AG10803 (cell line): ENCODE data around the gene SH3RF3.

Source experiments
- DNase-seq: peaks from one replicate; pipeline ENCODE4 v3.0.0; 2010; ENCODE audit warnings: low read depth
- H3K4me3 ChIP-seq: 2 replicates; pipeline ENCODE4 v1.5.1; 2011; ENCODE audit warnings: mild to moderate bottlenecking, low read length, control low read depth
- CTCF ChIP-seq: conservative IDR thresholded peaks from 2 replicates; pipeline ENCODE4 v1.5.1; 2011; ENCODE audit warnings: mild to moderate bottlenecking, low read length, control low read depth, inconsistent platforms

The SH3RF3 gene

GRCh38 chr2:109193807-109194619, 65.0 kb downstream of the SH3RF3 start:
- no peak overlapping the region for H3K4me3 ChIP-seq
- TF ChIP-seq CTCF: no peak
- DNase-seq: no peak

DNA sequence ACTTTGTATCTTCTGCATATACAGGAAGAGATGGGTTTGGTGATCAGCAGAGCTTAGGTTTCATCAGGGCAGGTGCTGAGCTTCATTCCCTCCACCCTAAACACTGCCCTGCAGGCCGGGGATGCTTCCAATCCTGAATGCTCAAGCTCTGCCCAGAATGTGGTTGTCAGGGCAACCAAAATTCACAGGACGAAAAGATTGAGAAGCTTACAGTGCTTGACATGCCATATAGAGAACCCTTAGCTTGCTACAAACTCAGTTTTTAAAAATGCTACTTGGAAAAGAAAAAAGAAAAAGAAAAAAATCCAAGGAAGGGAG, 65.6 kb downstream of the SH3RF3 start:
- no peak for DNase-seq
- TF ChIP-seq CTCF: no peak
- no peak overlapping the region for H3K4me3 ChIP-seq

- H3K4me3 ChIP-seq: no peak overlapping the region
- no peak for DNase-seq
- TF ChIP-seq CTCF: no peak
These were observed 66.4 kb downstream of the SH3RF3 start for GRCh38 chr2:109195193-109196045.

DNA sequence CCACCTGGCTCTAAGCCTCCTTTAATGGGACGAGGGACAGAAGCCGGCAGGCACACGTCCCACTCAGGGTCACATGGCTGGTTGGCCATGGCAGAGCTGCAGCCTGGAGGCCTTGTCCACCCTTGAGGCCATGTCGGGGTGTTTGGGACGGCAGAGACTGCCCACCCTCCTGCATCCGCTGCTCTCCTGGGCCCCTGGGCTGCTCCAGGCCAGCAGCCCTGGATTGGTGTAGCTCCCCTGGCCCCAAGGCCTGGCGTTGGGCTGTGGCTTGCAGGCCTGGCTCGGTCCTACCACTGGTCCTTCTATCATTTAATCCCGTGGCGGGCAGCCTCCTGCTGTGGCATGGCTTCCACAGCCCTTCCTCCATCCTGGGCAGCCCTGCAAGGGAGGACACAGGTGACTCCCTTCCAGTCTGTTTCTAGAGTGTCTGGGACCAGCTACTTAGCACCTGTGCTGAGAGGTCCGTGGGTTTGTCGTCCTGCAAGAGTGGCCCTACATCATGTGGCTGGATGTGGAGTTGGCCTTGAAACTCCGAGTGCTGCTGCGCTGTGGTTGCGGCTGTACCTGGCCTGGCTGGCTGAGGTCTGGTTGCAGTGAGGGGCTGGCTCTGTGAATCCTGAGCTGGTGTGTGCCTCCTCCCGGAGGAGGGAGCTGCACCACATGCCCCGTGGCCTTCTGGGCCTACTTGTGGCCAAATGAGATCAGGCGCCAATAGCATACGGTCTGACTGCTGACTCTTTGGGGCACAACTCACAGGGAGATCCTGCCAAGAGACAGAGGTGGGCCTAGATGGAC, 67.3 kb downstream of the SH3RF3 start:
- TF ChIP-seq CTCF: no peak
- no peak for DNase-seq
- no peak overlapping the region for H3K4me3 ChIP-seq

DNA sequence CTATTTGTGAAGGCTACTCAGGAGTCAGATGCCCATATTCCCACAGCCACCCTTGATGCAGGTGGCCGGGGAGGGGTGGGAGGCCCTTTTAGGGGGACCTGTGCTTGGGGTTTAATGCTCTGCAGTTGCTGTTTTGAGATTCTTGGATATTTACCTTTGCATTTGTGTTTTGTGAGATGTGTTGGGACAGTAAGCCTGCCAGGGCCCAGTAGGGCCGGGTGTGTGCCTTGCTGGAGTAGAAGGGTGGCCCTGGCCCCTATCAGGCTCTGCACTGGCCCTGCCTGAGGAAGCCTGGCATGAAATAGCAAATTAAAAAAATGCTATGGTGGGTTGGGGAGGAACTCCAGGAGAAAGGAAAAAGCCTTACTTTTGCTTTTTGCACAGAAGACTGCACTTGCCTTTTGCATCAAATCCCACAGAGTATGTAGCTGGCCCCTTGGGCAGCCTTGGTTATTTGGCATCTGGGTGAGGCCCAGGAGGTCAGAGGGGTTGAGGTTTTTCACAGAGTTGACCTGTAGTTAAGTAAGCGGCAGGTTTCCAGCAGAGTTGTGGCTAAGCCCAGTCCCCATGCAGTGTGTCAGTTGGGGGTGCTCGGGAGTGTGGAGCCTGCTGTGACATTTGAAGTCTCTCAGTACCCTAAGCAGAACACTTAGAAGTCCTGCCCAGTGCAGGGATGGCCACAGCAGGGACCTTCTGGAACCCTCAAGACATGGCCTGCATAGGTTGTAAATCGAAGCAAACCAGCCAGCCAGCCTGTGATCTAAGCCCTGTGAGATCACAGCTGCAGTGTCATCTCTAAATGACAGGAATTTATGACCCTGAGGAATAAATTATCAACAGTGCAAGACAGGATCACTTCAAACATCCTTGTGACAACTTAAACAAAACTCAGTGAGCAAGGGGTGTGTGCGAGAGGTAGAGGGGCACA, 68.8 kb downstream of the SH3RF3 start:
- H3K4me3 ChIP-seq: no peak overlapping the region
- no peak for DNase-seq
- TF ChIP-seq CTCF: no peak

- H3K4me3 ChIP-seq: no peak overlapping the region
- TF ChIP-seq CTCF: no peak
- DNase-seq: no peak
These were observed 70.8 kb downstream of the SH3RF3 start for GRCh38 chr2:109199790-109200189.
